HG02973 (cell line): ENCODE results near the gene TRPM3.

Experiments used
- ATAC-seq: cut with Tn5 transposase; IDR thresholded peaks from one replicate; pipeline ENCODE4 v1.9.1; 2021; ENCODE audit warnings: moderate library complexity; ENCODE audit not compliant: unreplicated experiment

The TRPM3 gene

DNA sequence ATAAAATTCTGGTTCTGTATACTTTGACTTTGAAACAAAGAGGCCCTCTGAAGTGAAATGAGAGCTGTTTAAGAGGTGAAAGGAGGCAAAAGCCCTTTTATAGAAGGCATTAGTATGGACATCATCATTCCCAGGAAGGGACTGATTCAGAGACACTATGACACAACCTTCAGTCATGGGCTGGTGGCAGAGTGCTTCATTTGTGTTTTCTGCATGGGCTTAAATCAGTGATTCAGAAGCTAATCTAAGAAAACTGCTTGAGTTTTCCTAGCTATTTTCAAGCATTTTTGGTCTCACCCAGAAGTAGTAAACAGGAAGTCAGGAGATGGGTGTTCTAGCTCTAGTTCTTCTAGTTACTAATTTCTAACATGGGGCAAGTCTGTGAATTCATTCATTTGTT, 288.9 kb downstream of the TRPM3 start:
- ATAC-seq: no peak

DNA sequence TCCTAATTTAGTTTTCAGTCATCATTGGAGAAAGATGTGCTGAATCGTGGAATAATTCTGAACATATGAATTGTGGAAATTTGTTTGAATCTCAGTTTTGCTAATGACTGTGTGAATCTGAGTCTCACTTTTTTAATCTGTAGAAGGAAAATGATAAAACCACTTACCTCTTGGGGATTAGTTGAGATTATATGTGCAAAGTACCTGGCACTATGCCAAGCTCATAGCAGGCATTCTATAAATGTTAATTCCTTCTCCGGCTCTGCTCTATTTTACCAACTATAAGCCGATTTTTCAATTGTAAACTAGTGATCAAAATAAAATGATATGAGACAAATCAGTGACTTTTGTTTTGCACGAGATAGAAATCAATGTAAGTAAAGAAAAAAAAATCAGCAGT, 290.8 kb downstream of the TRPM3 start:
- ATAC-seq: no peak

DNA sequence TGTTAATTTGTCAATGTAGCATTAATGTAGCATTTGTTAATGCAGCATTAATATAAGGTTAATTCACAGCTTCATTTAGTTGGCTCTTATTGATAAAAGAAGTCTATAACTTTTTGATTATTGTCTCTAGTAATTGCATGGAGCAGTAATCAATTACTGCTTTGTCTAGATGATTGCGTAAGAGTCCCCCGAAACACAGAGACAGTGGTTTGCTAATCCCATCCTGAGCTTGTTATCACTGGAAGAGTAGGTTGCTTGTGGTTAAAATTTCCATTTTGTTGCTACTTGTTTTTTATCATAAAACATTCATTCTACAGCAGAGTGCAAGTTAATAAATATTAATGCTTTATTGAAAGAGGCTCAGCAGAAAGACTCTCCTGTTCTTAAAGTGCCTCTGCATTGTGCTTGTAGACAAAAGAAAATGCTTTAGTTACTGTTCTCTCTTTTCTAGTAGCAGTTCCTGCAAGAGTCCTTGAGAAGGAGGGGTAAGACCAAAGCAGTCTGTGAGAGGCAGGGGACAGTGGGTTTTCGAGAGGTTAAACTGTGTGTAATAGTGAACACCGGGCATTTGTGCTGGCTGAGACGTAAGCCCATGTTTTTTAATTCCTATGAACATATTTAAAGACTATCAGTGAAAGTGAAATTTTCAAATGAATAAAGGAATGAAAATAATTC, 291.7 kb downstream of the TRPM3 start:
- ATAC-seq: no peak

DNA sequence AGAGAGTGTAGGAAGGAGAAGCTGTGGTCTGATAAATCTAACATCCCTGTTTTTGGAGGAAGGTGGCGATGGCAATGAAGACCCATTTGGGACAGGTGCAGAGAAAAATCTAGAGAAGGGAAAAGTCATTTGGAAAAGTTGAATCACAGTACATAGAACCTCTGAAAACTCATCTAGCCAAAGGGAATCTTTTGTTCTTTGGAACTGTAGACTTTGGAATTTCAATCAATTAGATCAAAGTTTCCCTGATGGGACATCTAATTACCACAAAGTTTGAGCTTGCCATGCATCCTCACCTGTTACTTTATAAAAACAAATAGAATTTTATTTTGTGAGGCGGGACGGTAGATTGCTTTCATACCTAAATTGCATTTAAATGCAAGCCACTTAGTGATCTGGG, 294.9 kb downstream of the TRPM3 start:
- no peak for ATAC-seq

DNA sequence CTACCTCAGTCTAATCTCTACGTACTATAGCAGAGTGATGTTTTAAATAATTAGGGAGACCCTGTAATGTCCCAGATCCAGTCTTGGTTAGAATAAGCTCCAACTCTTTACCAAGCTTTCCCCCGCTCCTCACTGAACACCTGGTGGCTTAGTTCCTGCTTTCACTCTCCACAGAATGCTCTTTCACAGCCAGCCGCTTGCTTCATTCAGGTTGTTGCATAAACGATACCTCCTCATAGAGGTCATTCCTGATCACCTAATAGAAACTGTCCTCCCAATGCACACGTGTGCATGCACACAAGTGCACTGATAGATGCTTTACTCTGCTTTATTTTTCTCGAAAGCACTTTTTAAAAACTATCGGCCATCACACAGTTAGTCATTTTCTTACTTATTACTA, 298.1 kb downstream of the TRPM3 start:
- ATAC-seq: no peak

DNA sequence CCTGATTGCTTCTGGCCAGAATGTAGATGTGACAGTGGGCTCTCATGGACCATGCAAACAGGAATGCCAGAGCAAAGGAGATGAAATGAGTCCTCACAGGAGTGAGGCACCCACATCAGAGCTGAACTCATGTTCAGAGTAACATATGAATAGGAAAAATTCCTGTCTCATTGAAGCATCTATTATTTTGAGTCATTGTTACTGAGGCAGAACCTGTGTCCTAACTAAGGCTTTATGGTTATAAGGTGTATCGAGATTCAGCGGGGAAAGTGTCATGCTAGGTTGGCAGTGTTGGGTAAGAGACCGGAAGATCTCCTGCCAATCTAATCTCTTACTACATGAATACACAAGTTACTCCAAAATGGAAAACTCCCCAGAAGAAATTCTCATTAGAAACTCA, 304.1 kb downstream of the TRPM3 start:
- no peak for ATAC-seq

DNA sequence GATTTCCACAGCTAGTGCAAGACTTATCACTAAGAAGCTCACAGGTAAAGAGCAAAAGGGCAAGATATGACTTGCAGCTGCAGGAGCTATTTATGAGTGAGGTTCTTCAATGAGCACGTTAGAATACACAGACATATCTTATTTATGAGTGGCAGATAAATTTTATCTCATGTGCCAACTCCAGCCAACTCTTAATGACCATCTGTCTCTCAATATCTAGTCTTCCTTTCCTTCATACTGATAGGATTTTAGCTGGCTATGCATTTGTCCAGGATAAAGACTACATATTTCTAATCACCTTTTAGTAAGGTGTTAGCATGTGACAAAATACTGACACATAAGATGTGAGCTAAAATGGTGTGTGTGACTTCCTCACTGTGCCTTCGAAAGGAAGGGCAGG, 304.5 kb downstream of the TRPM3 start:
- ATAC-seq: no peak

DNA sequence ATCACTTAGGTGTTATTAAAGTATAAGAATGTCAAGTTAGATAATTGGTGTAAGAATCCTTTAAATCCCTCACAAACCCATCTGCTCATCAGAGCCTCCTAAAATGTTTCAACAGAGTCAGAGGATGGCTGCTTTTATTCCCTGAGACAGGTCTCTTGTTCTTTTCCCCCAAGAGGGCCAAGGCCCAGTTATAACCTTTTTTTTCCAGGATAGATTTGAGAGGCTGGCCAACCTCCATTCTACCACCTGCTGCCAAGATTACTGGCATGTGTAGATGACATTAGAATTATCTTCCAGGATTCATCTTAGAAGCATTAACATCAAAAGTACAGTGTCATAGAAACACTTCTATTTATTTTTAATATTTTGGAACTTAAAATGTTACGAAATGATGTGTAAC, 305.1 kb downstream of the TRPM3 start:
- no peak for ATAC-seq

DNA sequence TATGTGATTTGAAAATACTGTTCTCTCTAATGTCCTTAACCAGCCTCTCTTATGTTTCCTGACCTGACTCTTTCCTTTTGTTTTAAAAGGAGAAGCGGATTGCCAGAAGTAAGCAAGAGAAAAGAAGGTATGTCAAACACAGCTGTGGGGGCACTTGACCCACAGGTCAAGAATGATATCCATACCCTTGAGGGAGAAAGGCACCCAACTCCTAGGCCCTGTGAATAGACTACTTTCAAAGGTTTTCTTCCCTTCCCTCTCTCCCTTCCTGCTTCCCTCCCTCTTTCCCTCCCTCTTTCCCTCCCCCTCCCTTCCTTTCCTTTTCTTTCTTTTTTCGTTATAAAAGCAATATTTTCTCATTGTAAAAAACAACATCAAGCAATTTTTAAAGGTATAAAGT, 306.8 kb downstream of the TRPM3 start:
- ATAC-seq: no peak

DNA sequence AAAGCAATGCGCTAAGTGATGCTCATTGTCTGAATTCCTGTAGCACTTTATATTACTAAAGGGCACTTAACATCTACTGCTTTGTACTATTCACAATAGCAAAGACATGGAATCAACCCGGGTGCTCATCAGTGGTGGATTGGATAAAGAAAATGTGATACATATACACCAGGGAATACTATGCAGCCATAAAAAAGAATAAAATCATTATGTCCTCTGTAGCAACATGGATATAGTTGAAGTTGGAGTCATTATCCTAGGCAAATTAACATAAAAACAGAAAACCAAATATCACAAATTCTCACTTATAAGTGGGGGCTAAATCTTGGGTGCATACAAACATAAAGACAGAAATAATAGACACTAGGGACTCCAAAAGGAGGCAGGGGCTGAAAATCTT, 308.3 kb downstream of the TRPM3 start:
- no peak for ATAC-seq

DNA sequence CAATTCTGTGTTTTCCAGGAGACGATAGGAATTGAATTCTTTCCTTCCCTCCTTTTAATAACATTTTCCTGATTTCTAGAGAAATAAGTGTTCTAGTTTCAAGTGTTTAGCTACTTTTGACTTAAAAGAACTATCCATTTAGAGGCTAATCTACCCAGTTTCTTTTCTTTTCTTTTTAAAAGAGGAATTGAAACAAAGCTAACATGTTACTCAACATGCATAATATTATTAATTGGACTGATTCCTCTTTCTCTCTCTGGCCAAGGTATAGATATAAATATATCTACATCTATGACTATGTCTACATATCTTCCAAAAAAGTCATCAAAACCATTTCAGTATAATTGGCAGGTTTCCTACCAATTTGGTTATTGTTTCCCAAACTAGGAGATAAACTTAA, 309.8 kb downstream of the TRPM3 start:
- ATAC-seq: peak; percentile 56

DNA sequence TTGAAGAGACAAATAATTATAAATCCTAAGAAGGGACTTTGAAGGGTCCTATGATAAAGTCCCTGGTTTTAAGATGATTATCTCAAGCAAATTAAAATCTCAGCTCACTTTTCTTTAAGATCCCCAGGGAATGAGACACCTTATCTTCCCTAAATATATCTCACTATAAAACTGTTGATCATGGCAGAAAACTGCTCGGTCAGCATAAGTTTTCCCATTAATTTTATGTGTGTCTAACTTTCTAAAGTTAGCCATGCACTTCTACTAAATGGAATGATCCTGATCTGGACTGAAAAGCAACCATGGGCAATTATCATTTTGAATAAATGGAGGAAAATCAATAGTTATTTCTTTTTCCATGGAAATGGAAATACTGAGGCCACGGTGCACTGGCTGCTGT, 314.5 kb downstream of the TRPM3 start:
- no peak for ATAC-seq

DNA sequence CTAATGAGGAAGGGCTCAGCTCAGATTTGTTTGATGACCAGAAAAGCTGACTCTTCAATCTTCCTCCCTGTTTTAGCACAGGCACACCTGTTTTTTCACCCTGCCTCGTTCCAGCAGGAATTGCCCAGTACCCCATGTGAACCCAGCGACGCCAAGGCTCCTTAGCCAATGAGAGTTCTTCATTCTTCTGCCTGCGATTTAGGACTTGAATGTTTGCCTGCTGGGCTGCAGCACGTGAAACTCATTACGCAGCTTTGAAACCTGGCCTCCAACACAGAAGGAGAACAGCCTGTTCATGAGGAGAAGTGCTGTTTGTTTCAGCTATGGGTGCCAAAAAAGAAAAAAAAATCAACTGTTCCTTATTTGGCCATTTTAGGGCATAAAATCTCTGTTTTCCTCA, 315.5 kb downstream of the TRPM3 start:
- no peak for ATAC-seq

DNA sequence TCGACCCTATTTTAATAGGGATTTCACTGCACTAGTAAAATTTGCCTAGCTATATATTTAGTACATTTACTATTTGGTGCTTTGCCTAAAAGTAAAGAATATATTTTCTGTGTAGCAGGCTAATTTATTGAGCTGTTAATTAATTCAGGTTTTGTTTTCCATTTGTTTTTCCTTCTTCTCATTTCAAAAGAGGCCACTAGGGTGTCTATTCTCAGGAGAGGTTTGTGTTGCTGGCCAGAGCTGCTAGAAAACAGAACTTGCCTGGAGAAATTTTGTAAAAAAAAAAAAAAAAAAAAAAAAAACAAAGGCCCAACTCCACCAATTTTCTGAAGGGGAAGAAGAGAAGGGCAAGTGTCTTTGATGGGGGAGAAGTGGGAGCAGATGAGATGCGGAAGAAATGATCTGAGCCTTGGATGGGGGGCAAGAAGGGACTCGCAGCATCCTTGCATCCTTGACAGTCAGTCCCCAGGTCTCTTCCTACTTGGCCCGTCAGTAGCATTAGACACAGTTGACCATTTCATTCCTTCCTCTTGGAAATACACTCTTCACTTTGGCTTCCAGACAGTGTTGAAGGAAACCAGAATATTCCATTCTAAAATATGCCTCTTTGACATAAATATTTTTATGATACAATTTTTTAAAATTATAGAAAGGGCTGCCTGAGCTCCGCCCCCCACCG, 318.5 kb downstream of the TRPM3 start:
- no peak for ATAC-seq

DNA sequence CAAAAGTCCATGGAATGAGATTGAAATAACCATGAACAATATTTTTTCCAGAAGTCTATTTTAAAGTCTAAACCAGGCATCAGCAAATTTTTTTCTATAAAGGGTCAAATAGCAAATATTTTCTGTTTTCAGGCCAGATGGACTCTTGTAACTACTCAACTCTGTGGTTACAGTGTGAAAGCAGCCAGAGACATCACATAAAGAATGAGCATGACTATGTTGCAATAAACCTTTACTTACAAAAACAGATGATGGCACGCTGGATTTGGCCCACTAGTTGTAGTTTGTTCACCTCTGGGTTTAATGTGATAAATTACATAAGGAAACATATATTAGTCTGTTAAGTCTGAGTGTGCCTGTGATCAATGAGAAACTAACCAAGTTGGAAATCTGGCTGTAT, 319.2 kb downstream of the TRPM3 start:
- ATAC-seq: no peak

DNA sequence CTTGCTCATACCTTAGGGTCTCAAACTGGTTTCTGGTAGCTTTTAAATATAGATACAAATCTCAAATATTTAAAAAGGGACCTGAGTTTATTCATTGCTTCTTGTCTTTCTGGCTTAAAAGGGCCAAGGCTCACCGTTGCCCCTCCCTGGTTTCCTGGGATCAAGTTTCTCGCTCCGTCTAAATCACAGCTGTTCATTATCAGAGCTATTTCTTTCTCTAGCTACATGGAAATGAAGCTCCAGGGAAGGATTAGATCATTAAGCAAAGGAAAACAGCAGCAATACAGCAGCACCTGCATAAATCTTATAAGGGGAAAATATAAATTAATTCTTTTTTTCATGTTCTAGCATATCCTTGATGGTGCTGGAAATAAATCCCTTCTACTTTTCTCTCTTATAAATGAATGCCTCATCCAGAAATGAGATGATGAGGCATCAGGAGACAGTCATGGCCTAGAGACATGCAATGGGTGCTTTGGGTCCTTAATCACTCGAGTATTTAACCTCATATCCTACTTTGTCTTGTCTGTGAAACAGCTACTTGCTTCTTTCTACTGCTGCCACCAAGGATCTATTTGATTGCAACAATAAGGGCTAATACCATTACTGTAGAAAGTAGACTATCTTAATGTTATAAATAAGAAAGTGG, 320.1 kb downstream of the TRPM3 start:
- ATAC-seq: no peak

DNA sequence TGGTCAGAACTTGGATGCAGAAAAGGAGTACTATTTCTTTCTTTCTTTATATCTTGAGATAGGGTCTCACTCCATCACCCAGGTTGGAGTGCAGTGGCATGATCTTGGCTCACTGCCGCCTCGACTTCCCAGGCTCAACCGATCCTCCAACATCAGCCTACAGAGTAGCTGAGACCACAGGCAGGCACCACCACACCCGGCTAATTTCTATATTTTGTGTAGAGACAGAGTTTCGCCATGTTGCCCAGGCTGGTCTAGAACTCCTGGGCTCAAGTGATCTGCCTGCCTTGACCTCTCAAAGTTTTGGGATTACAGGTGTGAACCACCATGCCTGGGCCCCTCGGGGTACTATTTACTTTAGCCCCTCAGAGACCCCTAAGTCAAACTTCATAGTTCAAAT, 323.4 kb downstream of the TRPM3 start:
- ATAC-seq: no peak

DNA sequence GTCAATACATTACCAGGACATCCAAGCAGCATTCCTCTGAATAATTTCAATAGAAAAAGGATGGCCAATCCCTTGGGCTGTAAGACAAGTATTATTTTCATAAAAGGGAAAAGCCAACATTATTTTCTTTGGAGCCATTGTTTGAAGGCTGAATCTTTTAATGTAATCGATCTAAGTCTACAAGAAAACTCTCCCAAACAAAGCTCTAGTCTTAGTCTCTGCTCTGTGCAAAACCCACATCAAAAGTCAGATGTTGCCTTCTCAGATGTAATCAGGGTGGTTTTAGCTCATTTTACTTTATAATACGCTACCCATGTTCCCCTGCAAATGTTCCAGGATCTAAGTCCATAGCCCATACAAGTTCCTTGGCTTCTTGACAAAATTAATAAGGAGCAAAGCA, 325.6 kb downstream of the TRPM3 start:
- no peak for ATAC-seq

DNA sequence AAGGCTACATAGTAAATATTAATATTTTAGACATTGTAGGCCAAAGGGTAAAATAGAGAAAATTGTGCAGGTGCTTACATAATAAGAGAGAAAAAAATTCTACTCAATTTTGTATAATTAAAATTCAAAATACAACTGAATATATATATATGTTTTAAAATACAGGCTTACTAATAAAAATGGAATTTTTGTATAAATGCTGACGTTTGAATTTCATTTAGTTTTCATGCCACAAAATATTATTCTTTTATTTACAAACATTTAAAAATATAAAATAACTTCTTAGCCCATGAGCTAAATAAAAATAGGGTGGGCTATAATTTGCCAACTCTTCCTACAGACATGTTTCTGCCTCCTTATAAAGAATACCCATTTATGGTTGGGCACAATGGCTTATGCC, 328.6 kb downstream of the TRPM3 start:
- no peak for ATAC-seq

DNA sequence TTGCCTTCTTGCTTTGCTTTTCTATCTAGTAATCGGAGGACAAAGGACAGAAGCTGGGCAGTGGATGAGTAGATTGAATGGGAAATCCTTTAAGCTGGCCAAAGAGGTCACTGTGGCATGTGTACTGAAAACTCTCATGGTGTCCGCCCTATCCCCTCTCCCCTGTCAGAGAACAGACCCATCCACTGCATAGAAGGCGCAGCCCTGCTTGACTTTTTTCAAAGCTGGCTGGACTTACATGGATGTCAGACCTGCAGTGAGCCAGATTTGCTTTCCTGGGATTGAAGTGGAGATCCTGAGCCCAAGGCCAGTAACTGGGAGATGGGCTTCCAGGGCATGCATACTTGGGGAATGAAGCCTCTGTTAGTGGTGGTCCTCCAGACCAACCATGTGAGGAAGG, 329.5 kb downstream of the TRPM3 start:
- ATAC-seq: no peak

DNA sequence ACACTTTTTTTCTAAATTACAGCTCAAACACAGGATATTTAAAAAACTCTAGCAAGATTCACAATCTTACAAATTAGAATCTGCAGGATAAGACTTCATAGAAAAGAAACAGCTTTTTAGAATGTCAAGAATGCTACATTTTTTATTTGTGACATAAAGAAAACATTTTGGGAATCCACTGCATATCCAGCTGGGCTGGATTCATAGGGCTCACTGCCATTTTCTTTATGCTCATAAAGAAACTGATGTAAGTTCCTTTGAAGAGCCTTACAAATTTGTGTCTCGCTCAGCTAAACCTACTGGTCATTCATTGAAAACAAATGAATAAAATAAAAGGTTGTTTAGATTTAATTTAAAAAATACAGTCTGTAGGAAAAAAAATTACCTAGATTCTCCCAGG, 332.3 kb downstream of the TRPM3 start:
- ATAC-seq: no peak

DNA sequence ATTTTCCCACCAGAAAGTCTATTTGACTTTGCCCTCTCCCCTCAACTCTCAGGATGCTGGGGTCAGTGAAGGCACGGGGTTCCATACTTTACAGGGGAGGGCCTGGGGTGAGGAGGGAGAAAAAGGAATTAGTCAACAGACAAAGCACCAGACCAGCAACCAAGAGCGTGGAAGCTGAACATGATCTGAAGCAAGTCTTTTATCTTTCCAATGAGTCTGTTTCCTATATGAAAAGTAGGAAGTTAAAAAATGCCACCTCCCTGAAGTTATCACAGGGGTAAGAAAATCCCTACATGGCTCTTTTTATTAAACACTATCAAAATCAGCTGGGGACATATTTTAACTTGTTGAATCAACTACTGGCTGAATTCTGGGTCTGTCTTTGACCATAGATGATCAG, 337.0 kb downstream of the TRPM3 start:
- ATAC-seq: no peak

DNA sequence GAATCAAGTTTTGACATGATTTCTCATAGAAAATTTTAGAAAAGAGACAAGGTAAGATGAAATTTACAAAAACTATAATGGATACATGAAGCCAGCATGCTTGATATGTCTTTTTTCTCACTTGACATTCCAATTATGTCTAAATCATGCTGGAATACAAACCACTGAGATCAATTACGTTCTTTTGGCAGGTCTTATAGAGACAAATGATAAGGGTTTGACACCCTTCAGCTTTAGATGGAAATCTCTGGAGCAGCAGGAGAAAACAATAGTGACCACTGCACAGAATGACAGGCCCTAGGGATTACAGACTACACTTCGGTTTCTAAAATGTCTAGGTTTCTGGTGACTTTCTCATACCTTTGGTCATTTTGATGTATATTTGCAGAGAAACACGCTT, 342.9 kb downstream of the TRPM3 start:
- ATAC-seq: no peak
